WTC11 (cell line): ENCODE measurements around the gene CPLX3.

ENCODE experiments used
- AFF4 ChIP-seq: sonication (generic); formaldehyde crosslinking; IDR thresholded peaks from 2 replicates; pipeline ENCODE4 v1.8.1; 2023; ENCODE audit warnings: mild to moderate bottlenecking, missing genetic modification reagents, borderline replicate concordance
- ATF3 ChIP-seq: sonication (generic); formaldehyde crosslinking; conservative IDR thresholded peaks from 2 replicates; pipeline ENCODE4 v1.8.1; 2022; ENCODE audit warnings: mild to moderate bottlenecking, missing genetic modification reagents
- CTCF ChIP-seq: fragments of 200-600 bp; IDR thresholded peaks from 2 replicates; pipeline ENCODE4 v1.8.0; 2022; ENCODE audit warnings: antibody characterized with exemption
- IRF1 ChIP-seq: sonication (generic); formaldehyde crosslinking; IDR thresholded peaks from 2 replicates; pipeline ENCODE4 v1.8.0; 2023; ENCODE audit warnings: missing genetic modification reagents
- JUN ChIP-seq: sonication (generic); formaldehyde crosslinking; IDR thresholded peaks from 2 replicates; pipeline ENCODE4 v1.8.0; 2023; ENCODE audit warnings: mild to moderate bottlenecking, missing genetic modification reagents
- KAT7 ChIP-seq: sonication (generic); formaldehyde crosslinking; IDR thresholded peaks from 2 replicates; pipeline ENCODE4 v1.8.1; 2023; ENCODE audit warnings: missing genetic modification reagents, mild to moderate bottlenecking, borderline replicate concordance
- TEAD4 ChIP-seq: sonication (generic); formaldehyde crosslinking; IDR thresholded peaks from 2 replicates; pipeline ENCODE4 v1.8.0; 2022; ENCODE audit warnings: mild to moderate bottlenecking, missing genetic modification reagents
- ZNF281 ChIP-seq: sonication (generic); formaldehyde crosslinking; IDR thresholded peaks from 2 replicates; pipeline ENCODE4 v1.8.0; 2023; ENCODE audit warnings: mild to moderate bottlenecking, missing genetic modification reagents
- TF ChIP-seq, protein P1 (sequence below): sonication (generic); formaldehyde crosslinking; IDR thresholded peaks from 2 replicates; pipeline ENCODE4 v1.8.1; 2022; ENCODE audit warnings: low read depth, mild to moderate bottlenecking, moderate library complexity, missing genetic modification reagents, borderline replicate concordance
- TF ChIP-seq, protein P2 (sequence below): sonication (generic); formaldehyde crosslinking; IDR thresholded peaks from 2 replicates; pipeline ENCODE4 v1.8.0; 2022; ENCODE audit warnings: mild to moderate bottlenecking, missing genetic modification reagents

- TF ChIP-seq, protein P1, sequence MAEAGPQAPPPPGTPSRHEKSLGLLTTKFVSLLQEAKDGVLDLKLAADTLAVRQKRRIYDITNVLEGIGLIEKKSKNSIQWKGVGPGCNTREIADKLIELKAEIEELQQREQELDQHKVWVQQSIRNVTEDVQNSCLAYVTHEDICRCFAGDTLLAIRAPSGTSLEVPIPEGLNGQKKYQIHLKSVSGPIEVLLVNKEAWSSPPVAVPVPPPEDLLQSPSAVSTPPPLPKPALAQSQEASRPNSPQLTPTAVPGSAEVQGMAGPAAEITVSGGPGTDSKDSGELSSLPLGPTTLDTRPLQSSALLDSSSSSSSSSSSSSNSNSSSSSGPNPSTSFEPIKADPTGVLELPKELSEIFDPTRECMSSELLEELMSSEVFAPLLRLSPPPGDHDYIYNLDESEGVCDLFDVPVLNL (CRISPR knock-in tag), result no peak
- TF ChIP-seq, protein P2, sequence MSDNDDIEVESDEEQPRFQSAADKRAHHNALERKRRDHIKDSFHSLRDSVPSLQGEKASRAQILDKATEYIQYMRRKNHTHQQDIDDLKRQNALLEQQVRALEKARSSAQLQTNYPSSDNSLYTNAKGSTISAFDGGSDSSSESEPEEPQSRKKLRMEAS (CRISPR knock-in tag), result no peak
- TF ChIP-seq ATF3 (CRISPR knock-in tag), result no peak
- TF ChIP-seq JUN (CRISPR knock-in tag), result no peak
- TF ChIP-seq CTCF, result no peak
- no peak for TF ChIP-seq KAT7 (CRISPR knock-in tag)
- TF ChIP-seq AFF4 (CRISPR knock-in tag), result no peak
- no peak for TF ChIP-seq TEAD4
- TF ChIP-seq ZNF281 (CRISPR knock-in tag), result no peak
- no peak for TF ChIP-seq IRF1 (CRISPR knock-in tag)
Observed at GRCh38 chr15:74832826-74833225, 6.4 kb downstream of the CPLX3 start.
